GM21515 (cell line): Measurements from ENCODE around the gene PCDHGB4.
A peak's percentile ranks its signal among the peaks of the same experiment; 100 is the strongest.
"Not testable (repeated sequence)": the region's sequence is repeated elsewhere in the genome, so short reads cannot be mapped to it uniquely, and the experiment has no call there.

ENCODE experiments used
- ATAC-seq: cut with Tn5 transposase; IDR thresholded peaks from one replicate; pipeline ENCODE4 v1.9.1; 2021; ENCODE audit not compliant: unreplicated experiment

PCDHGB4 gene

DNA sequence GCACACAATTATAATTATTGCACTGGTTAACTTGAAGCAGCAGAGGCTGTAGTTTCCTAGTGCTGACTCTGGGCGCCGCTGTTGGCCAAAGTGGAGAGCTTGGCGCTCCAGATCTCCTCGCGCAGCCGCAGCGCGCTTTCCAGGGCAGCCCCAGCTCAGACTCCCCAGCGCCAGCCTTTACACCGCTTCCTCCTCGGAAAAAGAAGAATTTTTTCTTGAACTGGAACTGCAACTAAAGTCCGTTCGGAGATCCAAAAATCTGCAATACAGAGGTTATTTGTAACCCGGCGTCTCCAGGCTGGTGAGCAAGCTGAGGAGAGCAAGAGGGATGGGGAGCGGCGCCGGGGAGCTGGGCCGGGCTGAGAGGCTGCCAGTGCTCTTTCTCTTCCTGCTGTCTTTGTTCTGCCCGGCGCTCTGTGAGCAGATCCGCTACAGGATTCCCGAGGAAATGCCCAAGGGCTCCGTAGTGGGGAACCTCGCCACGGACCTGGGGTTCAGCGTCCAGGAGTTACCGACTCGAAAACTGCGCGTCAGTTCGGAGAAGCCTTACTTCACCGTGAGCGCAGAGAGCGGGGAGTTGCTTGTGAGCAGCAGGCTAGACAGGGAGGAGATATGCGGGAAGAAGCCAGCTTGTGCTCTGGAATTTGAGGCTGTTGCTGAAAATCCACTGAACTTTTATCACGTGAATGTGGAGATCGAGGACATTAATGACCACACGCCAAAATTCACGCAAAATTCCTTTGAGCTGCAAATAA is at the start of gene PCDHGB4:
PCDHGB4 (plus strand) TSS at position 142 of the 755 bp plus-strand sequence; CDS start at position 329, 187 bp downstream.
- ATAC-seq, result peak; percentile 78

GRCh38 chr5:141338538-141339306 is 48.8 kb upstream of the PCDHGB4 start, which contains the start of gene PCDHGA2:
Gene PCDHGA2, plus strand, starts transcription at chr5:141338760.
- ATAC-seq, result no peak

DNA sequence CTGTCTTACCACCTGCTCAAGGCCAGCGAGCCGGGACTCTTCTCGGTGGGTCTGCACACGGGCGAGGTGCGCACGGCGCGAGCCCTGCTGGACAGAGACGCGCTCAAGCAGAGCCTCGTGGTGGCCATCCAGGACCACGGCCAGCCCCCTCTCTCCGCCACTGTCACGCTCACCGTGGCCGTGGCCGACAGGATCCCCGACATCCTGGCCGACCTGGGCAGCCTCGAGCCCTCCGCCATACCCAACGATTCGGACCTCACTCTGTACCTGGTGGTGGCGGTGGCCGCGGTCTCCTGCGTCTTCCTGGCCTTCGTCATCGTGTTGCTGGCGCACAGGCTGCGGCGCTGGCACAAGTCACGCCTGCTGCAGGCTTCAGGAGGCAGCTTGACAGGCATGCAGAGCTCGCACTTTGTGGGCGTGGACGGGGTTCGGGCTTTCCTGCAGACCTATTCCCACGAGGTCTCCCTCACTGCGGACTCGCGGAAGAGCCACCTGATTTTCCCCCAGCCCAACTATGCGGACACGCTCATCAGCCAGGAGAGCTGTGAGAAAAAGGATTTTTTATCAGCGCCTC is 46.6 kb upstream of the PCDHGB4 start:
- ATAC-seq, result not testable (repeated sequence)

DNA sequence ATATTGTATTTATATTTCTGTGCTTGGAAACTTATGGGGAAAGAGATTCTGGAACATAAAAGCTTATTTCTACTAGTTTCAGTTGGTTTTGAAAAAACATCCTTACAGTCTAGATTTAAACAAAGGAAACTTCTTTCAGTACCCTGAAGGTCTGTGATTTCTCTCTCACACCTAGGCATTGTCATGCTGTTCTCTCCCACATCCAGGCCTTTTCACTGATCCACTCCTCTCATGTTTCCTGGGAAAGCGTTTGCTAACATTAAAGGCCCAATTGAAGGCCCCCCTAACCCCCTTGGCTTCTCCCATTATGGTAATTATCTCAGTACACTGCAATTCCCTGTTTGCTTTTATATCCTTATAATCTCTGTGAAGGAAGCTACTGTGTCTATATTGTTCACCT is 44.7 kb upstream of the PCDHGB4 start:
- ATAC-seq, result no peak

GRCh38 chr5:141343242-141343952 is 44.1 kb upstream of the PCDHGB4 start, which contains the start of gene PCDHGA3:
Gene PCDHGA3, plus strand, starts transcription at chr5:141343829. Its CDS starts 205 bp downstream, at chr5:141344034.
- no peak for ATAC-seq

DNA sequence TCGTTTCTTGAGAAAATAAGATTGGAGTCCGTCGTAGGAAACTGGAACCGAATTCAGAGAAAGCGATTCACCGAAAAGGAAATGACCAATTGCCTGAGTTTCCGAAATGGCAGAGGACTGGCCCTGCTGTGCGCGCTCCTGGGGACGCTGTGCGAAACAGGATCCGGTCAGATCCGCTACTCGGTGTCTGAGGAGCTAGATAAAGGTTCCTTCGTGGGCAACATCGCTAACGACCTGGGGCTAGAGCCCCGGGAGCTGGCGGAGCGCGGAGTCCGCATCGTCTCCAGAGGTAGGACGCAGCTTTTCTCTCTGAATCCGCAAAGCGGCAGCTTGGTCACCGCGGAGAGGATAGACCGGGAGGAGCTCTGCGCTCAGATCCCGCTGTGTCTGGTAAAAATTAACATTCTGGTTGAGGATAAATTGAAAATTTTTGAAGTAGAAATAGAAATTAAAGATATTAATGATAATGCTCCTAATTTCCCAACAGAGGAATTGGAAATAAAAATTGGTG is 43.5 kb upstream of the PCDHGB4 start:
- ATAC-seq, result no peak

GRCh38 chr5:141345327-141345726 is 42.2 kb upstream of the PCDHGB4 start:
- no peak for ATAC-seq

DNA sequence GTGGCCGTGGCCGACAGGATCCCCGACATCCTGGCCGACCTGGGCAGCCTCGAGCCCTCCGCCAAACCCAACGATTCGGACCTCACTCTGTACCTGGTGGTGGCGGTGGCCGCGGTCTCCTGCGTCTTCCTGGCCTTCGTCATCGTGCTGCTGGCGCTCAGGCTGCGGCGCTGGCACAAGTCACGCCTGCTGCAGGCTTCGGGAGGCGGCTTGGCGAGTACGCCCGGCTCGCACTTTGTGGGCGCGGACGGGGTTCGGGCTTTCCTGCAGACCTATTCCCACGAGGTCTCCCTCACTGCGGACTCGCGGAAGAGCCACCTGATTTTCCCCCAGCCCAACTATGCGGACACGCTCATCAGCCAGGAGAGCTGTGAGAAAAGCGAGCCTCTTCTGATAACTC is 41.5 kb upstream of the PCDHGB4 start:
- ATAC-seq, result not testable (repeated sequence)

GRCh38 chr5:141349917-141350619 is 37.4 kb upstream of the PCDHGB4 start, which contains the start of gene PCDHGB1:
Gene PCDHGB1, plus strand, starts transcription at chr5:141350099. Its CDS starts 162 bp downstream, at chr5:141350261.
- no peak for ATAC-seq

- ATAC-seq, result no peak
Measured at GRCh38 chr5:141351591-141351990, 35.9 kb upstream of the PCDHGB4 start.

- no peak for ATAC-seq
Measured at GRCh38 chr5:141354900-141355469, 32.5 kb upstream of the PCDHGB4 start, which contains the start of gene PCDHGA4. Gene PCDHGA4, plus strand, starts transcription at chr5:141355021. Its CDS starts 87 bp downstream, at chr5:141355108.

DNA sequence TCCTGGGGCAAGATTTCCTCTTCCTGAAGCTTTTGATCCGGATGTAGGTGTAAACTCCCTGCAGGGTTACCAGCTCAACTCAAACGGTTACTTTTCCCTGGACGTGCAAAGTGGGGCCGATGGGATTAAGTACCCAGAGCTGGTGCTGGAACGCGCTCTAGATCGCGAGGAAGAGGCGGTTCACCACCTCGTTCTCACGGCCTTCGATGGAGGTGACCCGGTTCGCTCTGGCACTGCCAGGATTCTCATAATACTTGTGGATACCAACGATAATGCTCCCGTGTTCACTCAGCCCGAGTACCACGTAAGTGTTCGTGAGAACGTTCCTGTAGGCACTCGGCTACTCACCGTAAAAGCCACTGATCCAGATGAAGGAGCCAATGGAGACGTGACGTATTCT is 31.9 kb upstream of the PCDHGB4 start:
- no peak for ATAC-seq

DNA sequence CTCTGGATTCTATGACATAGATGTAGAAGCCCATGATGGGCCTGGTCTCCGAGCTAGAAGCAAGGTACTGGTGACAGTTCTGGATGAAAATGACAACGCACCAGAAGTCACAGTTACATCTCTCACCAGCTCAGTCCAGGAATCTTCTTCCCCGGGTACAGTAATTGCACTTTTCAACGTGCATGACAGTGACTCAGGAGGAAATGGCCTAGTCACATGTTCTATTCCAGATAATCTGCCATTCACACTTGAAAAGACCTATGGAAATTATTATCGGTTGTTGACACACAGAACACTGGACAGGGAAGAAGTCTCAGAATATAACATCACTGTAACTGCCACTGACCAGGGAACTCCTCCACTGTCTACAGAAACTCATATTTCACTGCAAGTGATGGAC is 31.4 kb upstream of the PCDHGB4 start:
- no peak for ATAC-seq

DNA sequence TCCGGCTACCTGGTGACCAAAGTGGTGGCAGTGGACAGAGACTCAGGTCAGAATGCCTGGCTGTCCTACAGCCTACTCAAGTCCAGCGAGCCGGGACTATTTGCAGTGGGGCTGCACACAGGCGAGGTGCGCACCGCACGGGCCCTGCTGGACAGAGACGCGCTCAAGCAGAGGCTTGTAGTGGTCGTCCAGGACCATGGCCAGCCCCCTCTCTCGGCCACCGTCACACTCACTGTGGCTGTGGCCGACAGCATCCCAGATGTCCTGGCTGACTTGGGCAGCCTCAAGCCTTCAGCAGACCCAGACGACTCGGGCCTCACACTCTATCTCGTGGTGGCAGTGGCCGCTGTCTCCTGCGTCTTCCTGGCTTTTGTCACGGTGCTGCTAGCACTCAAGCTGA is 30.5 kb upstream of the PCDHGB4 start:
- ATAC-seq, result no peak

- peak; percentile 63 for ATAC-seq
Measured at GRCh38 chr5:141359790-141360426, 27.6 kb upstream of the PCDHGB4 start, which contains the start of gene PCDHGB2. Gene PCDHGB2, plus strand, starts transcription at chr5:141359994. Its CDS starts 142 bp downstream, at chr5:141360136.

GRCh38 chr5:141360685-141361084 is 26.8 kb upstream of the PCDHGB4 start:
- no peak for ATAC-seq

GRCh38 chr5:141362719-141363118 is 24.8 kb upstream of the PCDHGB4 start:
- no peak for ATAC-seq

GRCh38 chr5:141363952-141364660 is 23.4 kb upstream of the PCDHGB4 start, which contains the start of gene PCDHGA5:
Gene PCDHGA5, plus strand, starts transcription at chr5:141364162. Its CDS starts 169 bp downstream, at chr5:141364331.
- no peak for ATAC-seq
